ENCODE data around the gene WARS2. TPM values are rescaled to one million over a fixed set of nuclear protein-coding genes. Genes with fewer than 3 reads are reported as not detected.

WARS2 gene
- total RNA-seq, 4 donors from 2014 or later: 16.9 to 20.9 (median 18.9) TPM

- peak; percentile 28 for ATAC-seq (ENCODE audit: low FRiP score)
- no peak for DNase-seq (ENCODE audit: low spot score)
- TF ChIP-seq, protein P1, sequence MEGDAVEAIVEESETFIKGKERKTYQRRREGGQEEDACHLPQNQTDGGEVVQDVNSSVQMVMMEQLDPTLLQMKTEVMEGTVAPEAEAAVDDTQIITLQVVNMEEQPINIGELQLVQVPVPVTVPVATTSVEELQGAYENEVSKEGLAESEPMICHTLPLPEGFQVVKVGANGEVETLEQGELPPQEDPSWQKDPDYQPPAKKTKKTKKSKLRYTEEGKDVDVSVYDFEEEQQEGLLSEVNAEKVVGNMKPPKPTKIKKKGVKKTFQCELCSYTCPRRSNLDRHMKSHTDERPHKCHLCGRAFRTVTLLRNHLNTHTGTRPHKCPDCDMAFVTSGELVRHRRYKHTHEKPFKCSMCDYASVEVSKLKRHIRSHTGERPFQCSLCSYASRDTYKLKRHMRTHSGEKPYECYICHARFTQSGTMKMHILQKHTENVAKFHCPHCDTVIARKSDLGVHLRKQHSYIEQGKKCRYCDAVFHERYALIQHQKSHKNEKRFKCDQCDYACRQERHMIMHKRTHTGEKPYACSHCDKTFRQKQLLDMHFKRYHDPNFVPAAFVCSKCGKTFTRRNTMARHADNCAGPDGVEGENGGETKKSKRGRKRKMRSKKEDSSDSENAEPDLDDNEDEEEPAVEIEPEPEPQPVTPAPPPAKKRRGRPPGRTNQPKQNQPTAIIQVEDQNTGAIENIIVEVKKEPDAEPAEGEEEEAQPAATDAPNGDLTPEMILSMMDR (IDR thresholded peaks at IDR 0.05): no peak
These were observed 157.5 kb downstream of the WARS2 start for GRCh38 chr1:118982821-118983557.

GRCh38 chr1:118982266-118982665, 158.2 kb downstream of the WARS2 start:
- TF ChIP-seq, protein P1 (IDR thresholded peaks at IDR 0.05): no peak
- DNase-seq (ENCODE audit: low spot score) (no peak), ATAC-seq (ENCODE audit: low FRiP score) (no peak)

DNA sequence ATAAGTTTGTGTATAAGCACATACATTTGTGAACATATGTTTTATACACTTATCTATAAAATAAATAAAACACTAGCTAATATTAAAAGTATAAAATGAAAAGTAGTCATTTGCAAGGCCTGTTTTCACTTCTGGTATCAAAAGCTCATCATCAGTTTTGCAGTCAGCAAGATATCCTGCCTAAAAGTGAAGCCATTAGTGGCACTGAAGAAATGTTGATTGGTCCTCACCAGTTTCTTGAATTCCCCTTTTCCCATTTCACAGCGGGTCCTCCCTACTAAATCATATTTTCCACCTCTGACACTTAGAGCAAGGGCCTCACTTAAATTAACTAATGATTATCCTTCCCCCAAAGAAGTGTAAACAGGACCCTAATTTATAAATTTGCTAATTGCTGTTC, 159.0 kb downstream of the WARS2 start:
- no peak for DNase-seq (ENCODE audit: low spot score)
- no peak for ATAC-seq (ENCODE audit: low FRiP score)
- TF ChIP-seq, protein P1 (IDR thresholded peaks at IDR 0.05): no peak

Small RNA genes within 50 kb of the gene (small RNA-seq; reads per million reads assigned to genes)
- not detected for gene AL139420.2

Other genes with a start within 250 kb of the WARS2 start
- 1 to 10 TPM; 1.8 to 4.1 (median 3.2) TPM for gene TBX15, start 152.3 kb downstream of the WARS2 start, total RNA-seq
- not detected for gene HAO2, start 228.1 kb upstream of the WARS2 start, total RNA-seq